CMK (cell line): ENCODE data around the gene PRSS56.

Experiments used
- DNase-seq: peaks from one replicate; pipeline ENCODE4 v3.0.0-alpha.2; 2010; ENCODE audit warnings: low read depth

The PRSS56 gene

DNA sequence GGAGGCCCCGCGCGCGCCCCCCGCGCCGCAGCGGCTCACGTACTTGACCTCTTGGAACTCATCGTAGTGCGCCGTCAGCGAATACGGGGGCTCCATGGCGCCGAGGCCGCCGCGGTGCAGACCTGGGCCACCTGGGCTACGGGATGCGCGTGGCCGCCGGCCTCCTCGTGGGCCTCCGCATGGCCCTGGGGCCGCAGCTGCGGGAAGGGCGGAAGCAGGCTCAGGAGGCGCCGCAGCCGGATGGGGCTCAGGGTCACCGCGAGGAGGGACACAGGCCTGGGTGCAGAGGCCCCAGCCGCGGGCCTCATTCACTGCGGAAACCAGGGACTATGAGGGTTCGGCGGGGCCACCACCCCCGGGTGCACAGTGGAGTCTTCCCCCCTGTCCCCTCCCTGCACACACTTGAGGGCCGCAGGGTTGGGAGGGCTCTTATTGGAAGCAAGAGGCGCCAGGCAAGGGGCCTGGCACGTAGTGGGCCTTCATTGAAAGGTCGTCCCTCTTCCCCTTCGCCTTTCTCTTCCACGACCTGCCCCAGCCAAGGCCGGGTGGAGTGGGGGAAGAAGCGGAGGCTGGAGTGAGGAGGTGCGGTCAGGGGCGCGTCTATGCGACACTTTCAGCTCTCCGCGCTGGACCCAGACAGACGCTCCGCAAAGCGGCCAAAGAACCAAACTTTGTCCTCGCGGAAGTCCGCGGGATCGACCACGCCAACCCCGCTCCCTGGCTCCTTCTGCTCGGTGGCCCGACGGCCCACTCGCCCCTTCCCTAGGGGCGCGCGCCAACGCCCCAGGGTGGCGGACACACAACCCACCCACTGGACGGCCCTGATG, 33.4 kb upstream of the PRSS56 start:
- DNase-seq, result no peak

DNA sequence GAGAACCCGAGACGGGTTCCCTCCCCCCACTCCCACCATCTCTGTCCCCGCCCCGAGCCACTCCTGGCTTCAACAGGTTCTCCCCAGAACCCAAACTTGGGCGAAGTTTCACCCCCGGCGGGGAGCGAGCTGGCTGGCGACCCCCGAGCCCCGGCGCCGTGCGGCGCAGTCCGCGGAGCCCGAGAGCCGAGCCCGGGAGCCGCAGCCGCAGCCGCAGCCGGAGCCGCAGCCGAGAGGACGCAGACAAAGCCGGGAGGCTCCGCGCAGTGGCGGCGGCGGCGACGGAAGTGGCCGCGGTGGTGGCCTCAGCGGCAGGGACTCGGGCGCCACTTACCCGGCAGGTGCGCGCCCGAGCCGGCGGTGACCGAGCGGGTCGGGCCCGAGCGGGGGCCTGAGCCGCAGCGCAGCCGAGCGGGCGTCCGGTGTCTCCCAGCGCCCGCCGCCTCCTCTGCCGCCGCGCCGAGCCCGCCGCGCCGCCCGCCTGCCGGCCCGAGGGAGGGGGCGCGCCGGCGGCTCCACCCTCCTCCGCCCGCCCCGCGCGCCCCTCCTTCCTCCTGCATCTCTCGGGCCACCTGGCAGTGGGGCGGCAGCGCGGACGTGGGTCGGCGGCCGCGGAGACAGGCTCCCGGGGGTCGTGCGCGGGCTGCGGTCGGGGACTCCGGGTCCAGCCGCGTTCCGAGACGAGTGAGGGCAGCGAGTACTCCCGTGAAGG, 32.6 kb upstream of the PRSS56 start, which contains the start of gene ECEL1:
TSS of gene ECEL1 (minus strand) at position 450 of the 712 bp plus-strand sequence. CDS start 1,181 bp downstream, outside the sequence.
- no peak for DNase-seq

DNA sequence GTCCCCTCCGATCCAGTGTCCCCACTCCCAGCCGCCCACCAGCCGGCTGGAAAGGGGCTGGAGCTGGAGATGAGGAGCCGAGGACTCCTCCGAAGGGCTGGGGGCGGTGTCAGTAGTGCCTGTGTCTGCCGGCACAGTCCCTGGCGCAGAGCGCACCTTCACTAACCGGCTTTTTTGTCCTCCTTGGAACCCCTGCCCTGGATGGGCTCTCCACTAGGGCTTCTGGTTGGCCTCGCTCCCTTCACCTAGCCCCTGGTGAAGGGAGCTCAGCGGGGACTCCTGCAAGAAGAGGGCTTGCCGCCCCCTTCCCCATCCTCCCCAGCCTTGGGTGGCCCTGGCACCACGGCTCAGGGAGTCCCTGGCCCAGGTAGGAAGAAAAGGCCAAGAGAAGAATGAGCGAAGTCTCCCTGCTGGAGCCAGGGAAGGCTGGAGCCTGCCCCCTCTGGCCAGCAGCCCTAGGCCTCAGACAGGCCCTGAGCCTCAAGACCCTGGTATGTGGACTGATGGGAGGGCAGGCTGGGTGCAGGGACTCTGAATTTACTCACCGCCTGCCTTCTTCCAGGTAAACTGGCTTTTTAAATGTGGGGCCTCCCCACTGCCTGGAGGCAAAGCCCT, 32.0 kb upstream of the PRSS56 start:
- no peak for DNase-seq

DNA sequence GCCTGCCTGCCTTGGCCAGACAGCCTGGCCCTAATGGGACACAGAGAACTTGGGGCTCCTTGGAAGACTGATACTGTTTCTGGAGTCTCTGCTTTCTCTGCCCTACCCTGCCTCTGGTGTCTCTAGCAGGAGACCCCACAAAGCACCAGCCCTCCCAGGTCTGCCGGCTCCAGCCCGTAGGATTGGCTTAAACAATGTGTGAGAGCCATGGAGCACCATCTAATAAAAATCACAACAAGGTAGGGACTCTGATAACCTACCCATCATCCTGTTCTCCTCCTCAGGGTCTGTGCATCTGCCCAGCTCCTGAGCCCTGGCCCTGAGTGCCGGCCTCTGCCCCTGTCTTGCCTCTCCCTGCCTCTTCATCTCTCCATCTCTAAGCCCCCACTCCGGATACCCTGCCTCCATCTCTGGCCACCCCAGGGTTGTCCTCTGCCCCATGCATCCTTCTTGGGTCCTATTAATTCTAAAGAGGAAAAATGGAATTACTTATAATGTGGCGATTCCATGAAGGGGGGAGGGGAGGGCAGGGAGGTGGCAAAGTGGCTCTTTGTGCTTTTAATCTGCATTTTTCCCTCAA, 31.4 kb upstream of the PRSS56 start:
- DNase-seq, result no peak

DNA sequence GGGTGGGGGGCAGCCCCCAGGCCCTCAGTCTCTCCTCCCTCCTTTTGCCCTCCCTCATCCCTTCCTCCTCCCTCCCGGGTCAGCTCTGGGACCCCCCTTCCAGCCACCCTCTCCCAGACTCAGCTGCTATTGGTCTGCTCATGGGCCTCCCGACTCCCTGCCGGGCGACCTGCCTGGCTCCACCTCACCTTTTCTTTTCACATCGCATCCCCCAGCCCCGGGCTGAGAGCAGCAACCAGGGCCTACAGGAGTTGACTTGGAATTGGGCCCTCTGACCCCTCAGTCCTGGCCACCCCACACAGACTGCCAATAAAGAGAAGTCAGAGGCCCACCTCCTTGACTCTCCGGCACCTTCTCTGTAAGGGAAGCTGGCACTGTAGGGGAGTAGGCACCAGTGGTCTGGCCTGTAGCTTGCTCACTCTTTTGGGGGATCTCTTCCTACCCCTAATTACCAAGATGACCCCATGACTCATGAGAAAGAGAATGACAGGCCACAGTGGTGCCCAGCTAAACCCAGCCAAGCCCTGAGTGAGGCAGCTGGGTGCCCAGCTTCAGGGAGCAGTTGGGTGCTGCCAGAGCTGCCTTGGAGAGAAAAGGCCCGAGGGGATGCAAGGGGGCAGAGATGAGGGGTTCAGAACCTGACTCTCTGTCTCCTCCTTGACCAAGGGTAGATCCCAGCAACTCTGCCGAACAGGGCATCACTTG, 30.5 kb upstream of the PRSS56 start:
- DNase-seq, result no peak

DNA sequence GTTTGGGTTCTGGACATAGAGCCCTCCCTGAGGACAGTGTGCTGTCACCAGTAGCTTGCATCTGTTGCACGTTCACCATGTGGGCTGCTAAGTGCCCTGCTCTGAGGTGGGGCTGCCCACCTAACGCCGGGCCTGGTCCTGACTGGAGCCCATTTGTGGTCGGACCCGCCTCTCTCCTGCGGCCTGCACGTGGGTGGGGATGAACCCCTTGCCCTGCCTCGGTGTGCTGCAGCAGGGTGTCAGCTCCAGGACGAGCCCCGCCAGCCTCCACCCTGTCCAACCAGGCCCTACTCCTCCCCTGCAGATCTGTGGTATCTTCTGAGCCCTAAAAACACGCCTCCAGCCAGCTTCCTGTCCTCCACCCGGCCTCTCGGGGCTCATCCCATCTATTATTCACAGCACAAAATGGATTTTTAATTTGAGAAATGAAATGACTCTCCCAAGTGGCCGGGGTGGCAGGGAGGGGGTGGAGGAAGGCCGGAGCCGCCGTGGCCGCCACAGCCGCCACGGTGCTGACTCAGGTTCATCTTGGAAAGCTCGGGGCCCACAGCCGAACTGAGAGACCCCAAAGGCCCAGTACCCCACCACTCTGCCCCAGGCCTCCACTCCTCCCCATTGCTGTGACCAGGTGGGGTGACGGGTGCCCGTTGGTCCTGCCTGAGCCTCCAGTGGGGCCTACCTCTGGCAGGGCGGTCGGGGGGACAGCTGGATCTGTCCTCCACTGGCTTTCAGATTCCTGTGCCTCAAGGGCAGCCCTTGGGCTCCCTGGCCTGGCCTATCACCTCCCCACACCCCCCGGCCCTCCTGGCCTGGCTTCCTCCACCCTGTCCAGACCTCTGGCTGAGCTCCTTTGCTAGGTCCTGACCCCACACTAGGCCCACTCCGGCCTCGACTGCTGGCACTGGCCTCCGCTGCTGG, 29.7 kb upstream of the PRSS56 start:
- DNase-seq, result no peak

DNA sequence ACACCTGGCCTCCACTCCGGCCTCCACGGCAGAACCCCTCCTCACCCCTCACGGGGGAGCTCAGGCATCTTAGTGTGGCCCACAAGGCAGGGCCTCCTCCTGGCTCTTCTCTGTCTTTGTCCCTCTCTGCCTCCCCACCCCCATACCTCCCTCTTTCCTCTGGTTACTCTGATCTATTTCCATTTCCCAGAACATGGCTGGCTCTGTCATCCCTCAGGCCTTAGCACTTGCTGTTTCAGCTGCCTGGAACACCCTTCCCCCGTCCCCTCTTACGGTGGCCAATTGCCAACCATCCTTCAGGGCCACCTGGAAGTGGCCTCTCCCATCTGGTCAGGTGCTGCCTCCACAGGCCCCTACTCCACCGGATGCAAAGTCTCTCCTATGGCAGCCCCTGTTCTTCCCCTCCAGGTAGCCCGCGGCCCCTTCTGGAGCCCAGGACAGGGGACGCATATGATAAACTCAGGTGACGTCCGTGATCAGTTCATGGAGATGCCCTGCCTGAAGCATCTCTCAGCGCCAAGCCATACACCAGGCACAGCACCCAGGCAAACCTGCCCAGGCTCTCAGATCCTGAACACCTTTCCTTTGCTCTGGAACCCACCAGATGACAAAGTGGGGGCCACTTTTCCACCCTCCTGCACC, 28.9 kb upstream of the PRSS56 start:
- no peak for DNase-seq

DNA sequence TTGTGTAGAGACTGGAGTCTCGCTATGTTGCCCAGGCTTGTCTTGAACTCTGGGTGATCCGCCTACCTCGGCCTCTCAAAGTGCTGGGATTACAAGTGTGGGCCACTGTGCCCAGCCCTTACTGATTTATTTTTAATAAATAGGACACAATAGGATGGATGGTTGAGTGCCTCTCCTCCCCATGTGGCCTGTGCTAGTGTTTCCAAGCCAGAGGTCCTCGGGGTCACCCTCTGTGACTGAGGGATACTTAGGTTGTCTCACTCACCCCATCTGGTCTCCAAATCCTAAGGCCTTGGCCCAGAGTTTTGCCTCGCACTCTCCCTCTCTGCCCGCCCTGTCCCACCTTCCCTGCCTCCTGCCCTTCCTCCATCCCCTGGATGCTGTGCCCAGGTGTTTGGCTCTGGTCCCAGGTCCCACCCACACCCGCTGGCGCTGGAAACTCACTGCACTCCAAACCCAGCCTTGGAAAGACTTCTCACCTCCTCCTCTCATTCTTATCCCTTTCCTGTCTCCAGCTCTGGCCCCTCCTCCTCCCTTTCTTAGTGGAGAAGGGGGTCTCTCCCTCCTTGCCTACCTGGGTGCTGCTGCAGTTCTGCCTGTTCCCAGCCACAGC, 27.8 kb upstream of the PRSS56 start:
- no peak for DNase-seq

DNA sequence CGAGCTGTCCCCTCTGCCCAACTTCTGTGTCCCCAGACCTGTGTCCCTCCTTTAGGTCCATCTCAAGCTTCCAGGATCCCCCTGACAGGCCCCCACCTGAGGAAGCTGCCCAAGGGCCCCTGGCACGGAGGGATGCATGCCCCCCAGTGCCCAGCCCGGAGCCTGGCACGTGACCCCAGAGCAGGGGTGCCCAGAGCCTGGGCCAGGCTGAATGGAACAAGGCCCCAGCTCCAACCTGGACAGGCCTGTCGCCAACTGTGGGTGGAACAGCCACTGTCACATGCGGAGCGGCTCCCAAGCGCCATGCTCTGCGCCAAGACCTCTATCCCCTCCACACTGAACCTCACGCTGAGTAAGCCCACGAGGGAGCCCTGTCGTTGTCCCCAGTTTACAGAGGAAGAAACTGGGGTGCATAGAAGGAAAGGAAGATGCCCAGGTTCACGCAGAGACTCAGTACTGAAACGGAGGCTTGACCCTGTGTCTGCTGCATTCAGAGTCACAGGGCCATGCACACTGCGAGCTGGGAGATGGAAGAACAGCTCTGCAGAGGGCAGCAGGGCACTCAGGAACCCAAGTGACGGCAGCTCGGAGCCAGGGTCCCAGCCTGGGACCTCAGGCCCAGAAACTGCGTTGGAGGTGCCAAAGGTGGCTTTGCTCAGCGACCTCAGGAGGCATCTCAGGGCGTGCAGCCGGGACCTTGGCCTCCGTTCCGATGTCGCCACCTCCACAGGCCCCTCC, 27.1 kb upstream of the PRSS56 start:
- no peak for DNase-seq

DNA sequence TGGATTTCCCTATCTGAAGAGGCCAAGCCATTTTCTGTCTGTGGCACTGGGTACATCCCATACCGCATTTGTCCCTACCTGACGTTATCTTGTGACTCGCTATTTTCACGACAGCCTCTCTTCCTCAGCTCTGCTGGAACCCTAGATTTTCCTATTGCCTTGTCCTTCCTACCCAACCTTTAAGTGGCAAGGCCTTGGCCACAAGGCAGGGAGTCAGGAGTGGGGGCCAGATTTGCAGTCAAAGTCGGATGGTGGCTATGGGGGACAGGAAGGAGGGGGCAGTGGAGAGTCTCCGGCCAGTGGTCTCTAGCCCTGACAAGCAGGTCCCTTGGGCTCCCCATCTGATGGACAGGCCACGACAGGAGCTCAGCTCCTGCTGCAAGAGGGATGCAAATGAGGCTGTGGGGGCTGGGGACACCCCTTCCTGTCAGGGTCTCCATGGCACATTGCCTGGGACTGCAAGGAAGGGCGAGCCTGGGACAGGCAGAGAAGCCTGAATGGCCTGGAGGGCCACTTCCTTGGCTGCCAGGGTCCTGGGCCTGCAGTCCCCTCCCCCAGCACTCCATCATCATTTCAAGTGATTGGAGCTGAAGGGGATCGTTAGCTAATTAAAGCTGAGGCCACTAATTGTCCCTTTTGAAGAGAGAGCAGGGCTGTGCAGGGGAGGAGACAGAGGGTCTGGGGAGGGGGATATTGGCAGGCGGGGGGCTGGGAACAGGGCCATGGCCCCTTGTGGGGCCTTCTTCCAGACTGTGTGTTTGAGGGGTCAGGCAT, 26.3 kb upstream of the PRSS56 start:
- no peak for DNase-seq

DNA sequence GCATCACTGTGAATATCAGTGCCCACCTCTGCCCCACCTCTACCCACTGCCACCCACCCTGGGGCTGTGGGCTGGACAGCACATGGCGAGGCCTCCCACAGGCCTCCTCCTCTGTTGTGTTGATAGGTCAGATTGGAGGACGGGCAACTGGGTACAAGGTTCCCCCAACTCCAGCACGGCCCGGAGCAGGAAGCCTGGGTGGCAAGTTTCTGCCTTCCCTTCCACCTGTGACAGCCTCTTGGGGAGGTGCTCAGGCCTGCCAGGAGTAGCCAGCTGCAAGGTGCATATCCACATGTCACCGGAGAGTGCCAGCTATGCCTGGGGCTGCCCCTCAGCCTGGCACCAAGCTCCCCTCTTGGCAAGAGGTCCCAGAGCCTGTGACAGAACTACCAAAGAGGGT, 25.6 kb upstream of the PRSS56 start:
- no peak for DNase-seq

DNA sequence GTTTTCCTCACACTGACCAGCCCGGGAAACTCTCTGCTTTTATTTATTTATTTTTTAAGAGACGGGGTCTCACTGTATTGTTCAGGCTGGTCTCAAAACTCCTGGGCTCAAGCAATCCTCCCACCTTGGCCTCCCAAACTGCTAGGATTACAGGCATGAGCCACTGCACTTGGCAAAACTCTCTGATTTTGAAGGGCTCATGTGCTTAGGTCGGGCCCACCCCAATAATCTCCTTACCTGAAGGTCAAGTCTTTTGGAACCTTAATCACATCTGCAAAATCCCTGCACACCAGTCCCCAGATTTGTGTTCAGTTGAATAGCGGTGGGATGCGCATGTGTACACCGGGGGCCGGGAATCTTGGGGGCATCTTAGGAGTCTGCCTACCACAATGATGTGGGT, 24.9 kb upstream of the PRSS56 start:
- DNase-seq, result no peak

DNA sequence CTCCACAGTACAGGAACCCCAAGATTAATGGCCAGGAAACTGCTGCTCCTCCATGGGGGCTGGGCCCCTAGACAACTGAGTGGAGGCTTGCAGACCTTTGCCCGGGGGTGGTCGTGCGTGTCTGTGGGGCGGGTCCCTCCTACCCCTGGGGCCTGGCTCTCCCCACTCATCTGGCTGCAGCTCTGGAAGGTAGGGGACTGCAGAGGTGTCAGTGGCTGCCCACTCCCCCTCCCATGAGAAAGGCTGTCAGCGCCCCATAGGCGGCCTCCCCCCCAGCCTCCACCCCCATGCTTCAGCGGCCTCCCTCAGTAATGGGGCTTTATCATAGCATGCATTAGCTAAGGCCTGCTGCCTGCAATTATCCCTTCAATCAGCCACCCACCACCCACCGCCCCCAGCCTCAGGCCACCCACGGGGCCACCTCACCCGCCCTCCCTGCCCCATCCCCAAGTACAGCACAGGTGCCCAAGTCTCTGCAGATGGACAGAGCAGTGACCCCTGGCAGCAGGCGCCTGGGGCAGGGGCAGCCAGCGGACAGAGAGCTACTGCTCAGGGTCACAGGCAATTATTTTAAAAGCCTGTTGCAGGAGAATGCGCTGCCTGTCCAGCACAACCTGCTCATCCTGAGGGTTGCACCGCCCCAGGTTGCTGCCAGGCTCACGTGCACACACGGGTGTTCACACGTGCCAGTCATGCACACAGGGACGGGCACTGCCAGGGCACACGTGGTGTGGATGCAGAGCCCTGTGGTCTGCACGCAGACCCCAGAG, 23.5 kb upstream of the PRSS56 start:
- DNase-seq, result no peak

DNA sequence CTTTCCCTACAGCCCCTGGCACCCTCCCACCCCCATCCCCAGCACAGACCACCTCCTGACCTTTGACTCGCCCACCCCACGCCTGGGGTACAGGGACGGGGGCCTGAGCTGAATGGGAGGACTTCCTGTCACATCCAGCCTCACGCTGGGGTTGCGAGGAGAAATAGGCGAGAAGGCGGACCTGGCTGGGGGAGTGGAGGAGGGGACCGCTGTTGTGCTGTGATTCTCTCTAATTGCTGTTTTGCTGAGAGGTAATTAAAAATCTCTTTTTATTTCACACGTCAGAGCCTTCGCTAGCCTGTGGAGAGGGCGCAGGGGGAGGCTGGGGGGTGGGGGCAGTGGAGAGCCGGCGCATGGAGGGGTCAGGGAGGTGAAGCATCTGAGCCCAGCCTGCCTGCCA, 22.8 kb upstream of the PRSS56 start:
- DNase-seq, result no peak

DNA sequence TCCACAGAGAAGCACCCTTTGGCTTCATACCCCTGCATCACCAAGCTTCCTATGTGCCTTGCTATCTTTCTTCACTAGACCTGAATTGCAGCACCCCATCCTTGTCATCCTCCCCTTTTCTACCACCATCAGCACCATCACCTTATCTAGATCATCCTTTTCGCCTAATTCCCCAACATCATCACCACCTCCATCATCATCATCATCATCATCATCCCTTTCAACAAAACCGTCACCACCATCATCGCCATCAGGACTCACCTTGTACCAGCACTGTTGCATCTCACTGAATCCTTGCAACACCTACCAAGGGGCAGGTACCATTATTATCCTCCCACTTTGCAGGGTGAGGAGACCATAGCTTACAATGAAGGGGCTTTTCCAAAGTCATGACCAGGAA, 21.7 kb upstream of the PRSS56 start:
- DNase-seq, result no peak

DNA sequence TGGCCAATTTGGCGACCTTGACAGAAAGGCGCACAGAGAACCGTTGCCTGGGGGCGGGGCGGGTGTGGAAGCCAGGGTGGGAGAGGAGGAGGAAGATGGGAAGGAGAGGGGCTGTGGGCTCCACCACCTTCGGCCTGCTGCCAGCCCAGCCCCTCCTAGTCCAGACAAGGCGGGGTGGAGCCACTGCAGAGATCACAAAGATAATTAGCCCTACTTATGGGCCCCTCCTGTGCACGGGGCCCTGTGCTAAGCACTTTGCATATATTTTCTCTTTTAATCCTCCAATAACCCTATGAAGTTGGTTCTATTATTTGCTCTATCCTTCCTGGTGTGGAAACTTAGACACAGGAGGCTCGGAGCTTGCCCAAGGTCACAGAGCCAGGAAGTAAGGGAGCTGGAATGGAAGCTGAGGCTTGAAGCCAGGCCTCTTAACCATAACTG, 18.8 kb upstream of the PRSS56 start:
- DNase-seq, result no peak

DNA sequence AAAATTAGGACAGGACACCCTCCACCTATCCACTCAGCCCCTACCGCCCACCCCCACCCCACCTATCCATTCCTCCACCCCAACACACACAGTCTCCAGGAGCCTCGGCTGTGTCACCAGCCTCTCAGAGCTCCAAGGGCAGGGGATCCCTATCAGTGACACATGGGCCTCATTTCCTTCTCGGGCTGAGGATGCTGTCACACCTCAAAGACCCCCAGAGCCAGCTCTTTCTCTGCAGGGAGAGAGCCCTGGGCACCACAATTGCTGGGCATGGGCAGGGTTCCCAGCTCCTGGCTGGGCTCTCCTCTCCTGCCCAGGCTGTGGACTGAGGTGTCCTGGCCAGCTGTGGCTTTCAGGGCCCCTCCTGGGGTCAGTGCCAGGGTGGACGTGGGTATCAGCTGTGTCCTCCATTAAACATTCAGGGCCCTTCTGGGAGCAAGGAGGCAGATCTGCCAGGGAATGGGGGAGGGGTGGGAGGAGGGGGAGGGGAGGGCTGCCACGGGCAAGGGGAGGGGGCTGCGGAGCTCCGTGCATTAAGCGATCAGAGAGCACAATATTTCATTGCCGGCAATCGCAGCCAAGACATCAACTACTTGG, 18.3 kb upstream of the PRSS56 start:
- no peak for DNase-seq
